ENCODE measurements around the gene WDR64.
"Not testable (repeated sequence)": the region's sequence is repeated elsewhere in the genome, so short reads cannot be mapped to it uniquely, and the experiment has no call there.

WDR64 gene

DNA sequence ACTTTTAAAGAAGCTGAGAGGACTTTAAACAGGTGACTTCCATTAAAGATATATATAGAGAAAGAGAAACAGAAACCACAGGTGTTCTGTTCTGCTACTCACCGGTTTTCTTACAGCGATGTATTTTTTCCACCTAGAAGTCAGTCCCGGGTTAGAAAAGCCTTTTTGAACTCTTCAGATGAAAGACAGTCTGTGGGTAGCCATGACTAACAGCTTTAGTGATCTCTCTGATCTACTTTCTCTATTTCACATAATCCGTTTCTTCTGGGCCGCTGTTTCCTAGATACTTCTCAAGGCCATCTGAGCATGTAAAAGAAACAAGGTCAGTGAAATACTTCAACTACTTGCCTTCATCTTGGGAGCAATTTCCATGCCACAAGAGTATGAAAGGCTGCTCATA lies 25.1 kb downstream of the WDR64 start:
- no peaks in the 10 kb centered on the region for H4K20me1 ChIP-seq (ENCODE audit: insufficient read depth, low read length)
- no peak for TF ChIP-seq EZH2phosphoT487 (IDR thresholded peaks at IDR 0.05; ENCODE audit: low read depth)
- TF ChIP-seq, protein P1, sequence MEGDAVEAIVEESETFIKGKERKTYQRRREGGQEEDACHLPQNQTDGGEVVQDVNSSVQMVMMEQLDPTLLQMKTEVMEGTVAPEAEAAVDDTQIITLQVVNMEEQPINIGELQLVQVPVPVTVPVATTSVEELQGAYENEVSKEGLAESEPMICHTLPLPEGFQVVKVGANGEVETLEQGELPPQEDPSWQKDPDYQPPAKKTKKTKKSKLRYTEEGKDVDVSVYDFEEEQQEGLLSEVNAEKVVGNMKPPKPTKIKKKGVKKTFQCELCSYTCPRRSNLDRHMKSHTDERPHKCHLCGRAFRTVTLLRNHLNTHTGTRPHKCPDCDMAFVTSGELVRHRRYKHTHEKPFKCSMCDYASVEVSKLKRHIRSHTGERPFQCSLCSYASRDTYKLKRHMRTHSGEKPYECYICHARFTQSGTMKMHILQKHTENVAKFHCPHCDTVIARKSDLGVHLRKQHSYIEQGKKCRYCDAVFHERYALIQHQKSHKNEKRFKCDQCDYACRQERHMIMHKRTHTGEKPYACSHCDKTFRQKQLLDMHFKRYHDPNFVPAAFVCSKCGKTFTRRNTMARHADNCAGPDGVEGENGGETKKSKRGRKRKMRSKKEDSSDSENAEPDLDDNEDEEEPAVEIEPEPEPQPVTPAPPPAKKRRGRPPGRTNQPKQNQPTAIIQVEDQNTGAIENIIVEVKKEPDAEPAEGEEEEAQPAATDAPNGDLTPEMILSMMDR (IDR thresholded peaks at IDR 0.05; ENCODE audit: low read depth, low read length), result no peak
- no peaks in the 10 kb centered on the region for H3K79me2 ChIP-seq (ENCODE audit: low read length)
- H3K27ac ChIP-seq (ENCODE audit: low read length), result no peak overlapping the region
- H3K9me3 ChIP-seq (ENCODE audit: insufficient read depth, low read length), result no peaks in the 10 kb centered on the region
- H3K4me1 ChIP-seq (ENCODE audit: low read length), result no peaks in the 10 kb centered on the region
- no peak overlapping the region for H3K9ac ChIP-seq (ENCODE audit: low read length)
- H3K4me3 ChIP-seq (ENCODE audit: low read length), result no peak overlapping the region
- H3K27me3 ChIP-seq (ENCODE audit: low read depth, low read length), result peaks cover 40% of the 10 kb centered on the region
- no peaks in the 10 kb centered on the region for H3K36me3 ChIP-seq (replicated peaks; ENCODE audit: low read depth, low read length)
- peak overlapping the region; percentile 8; the same call in 1 of the 2 replicates for H3K4me2 ChIP-seq (ENCODE audit: low read length)
- no peak overlapping the region for H2AFZ ChIP-seq (ENCODE audit: low read depth, low read length)

DNA sequence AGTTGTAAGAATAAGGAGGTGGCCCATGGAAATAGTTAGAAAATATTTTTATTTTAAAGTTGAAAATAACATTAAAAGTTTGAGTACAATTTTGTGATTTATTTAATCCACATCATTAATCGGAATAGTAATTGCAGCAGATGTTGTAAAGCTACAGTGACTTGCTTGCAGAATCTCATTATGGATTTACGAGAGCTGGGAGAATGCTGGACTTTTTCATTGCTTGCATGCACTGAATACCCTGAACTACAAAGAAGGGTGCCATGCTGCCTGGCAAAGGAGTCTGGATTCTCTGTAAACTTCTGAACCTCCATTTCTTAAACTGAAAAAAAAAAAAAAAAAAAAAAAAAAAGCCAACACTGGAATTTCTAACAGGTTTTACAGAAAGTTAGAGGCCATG lies 26.5 kb downstream of the WDR64 start:
- Histone ChIP-seq H3K79me2 (ENCODE audit: low read length) (no peaks in the 10 kb centered on the region), H4K20me1 (ENCODE audit: insufficient read depth, low read length) (no peaks in the 10 kb centered on the region), H3K9ac (ENCODE audit: low read length) (no peak overlapping the region), H3K4me2 (ENCODE audit: low read length) (no peak overlapping the region), H3K9me3 (ENCODE audit: insufficient read depth, low read length) (no peaks in the 10 kb centered on the region), H3K27me3 (ENCODE audit: low read depth, low read length) (peaks cover 34% of the 10 kb centered on the region), H3K36me3 (replicated peaks; ENCODE audit: low read depth, low read length) (no peaks in the 10 kb centered on the region), H2AFZ (ENCODE audit: low read depth, low read length) (no peak overlapping the region), H3K27ac (ENCODE audit: low read length) (no peak overlapping the region), H3K4me1 (ENCODE audit: low read length) (no peaks in the 10 kb centered on the region), H3K4me3 (ENCODE audit: low read length) (no peak overlapping the region)
- TF ChIP-seq EZH2phosphoT487 (IDR thresholded peaks at IDR 0.05; ENCODE audit: low read depth), result no peak
- TF ChIP-seq, protein P1 (IDR thresholded peaks at IDR 0.05; ENCODE audit: low read depth, low read length), result no peak

- H4K20me1 ChIP-seq (ENCODE audit: insufficient read depth, low read length), result no peaks in the 10 kb centered on the region
- H3K79me2 ChIP-seq (ENCODE audit: low read length), result no peaks in the 10 kb centered on the region
- peaks cover 34% of the 10 kb centered on the region for H3K27me3 ChIP-seq (ENCODE audit: low read depth, low read length)
- H3K9ac ChIP-seq (ENCODE audit: low read length), result no peak overlapping the region
- no peaks in the 10 kb centered on the region for H3K36me3 ChIP-seq (replicated peaks; ENCODE audit: low read depth, low read length)
- no peak overlapping the region for H3K4me3 ChIP-seq (ENCODE audit: low read length)
- no peak overlapping the region for H2AFZ ChIP-seq (ENCODE audit: low read depth, low read length)
- H3K27ac ChIP-seq (ENCODE audit: low read length), result no peak overlapping the region
- H3K9me3 ChIP-seq (ENCODE audit: insufficient read depth, low read length), result no peaks in the 10 kb centered on the region
- TF ChIP-seq, protein P1 (IDR thresholded peaks at IDR 0.05; ENCODE audit: low read depth, low read length), result no peak
- TF ChIP-seq EZH2phosphoT487 (IDR thresholded peaks at IDR 0.05; ENCODE audit: low read depth), result no peak
- no peak overlapping the region for H3K4me2 ChIP-seq (ENCODE audit: low read length)
- H3K4me1 ChIP-seq (ENCODE audit: low read length), result no peaks in the 10 kb centered on the region
Measured at GRCh38 chr1:241679404-241679803, 27.3 kb downstream of the WDR64 start.

DNA sequence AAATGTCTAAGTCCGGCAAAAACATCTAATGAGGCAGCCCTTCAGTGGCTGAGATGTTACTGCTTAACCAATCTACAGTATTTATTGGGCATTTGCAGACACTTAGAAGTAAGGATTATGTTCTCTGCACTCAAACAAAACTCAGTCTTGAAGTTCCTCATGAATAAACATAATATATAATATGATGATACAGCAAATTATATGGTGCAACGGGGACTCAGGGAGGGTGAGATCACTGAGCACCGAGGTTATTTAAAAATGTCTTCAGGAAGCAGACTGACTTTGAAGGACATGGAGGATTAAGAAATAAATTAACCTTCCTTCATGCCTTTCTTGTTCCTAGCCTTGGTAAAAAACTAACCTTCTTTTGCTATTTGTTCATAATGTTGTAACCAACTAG lies 27.9 kb downstream of the WDR64 start:
- H3K36me3 ChIP-seq (replicated peaks; ENCODE audit: low read depth, low read length), result no peaks in the 10 kb centered on the region
- no peak for TF ChIP-seq EZH2phosphoT487 (IDR thresholded peaks at IDR 0.05; ENCODE audit: low read depth)
- TF ChIP-seq, protein P1 (IDR thresholded peaks at IDR 0.05; ENCODE audit: low read depth, low read length), result no peak
- no peaks in the 10 kb centered on the region for H3K79me2 ChIP-seq (ENCODE audit: low read length)
- no peak overlapping the region for H3K27ac ChIP-seq (ENCODE audit: low read length)
- H3K4me3 ChIP-seq (ENCODE audit: low read length), result no peak overlapping the region
- no peak overlapping the region for H3K9ac ChIP-seq (ENCODE audit: low read length)
- no peak overlapping the region for H2AFZ ChIP-seq (ENCODE audit: low read depth, low read length)
- H3K4me2 ChIP-seq (ENCODE audit: low read length), result no peak overlapping the region
- H3K4me1 ChIP-seq (ENCODE audit: low read length), result no peaks in the 10 kb centered on the region
- no peaks in the 10 kb centered on the region for H3K9me3 ChIP-seq (ENCODE audit: insufficient read depth, low read length)
- H3K27me3 ChIP-seq (ENCODE audit: low read depth, low read length), result peaks cover 34% of the 10 kb centered on the region
- no peaks in the 10 kb centered on the region for H4K20me1 ChIP-seq (ENCODE audit: insufficient read depth, low read length)

GRCh38 chr1:241681861-241682448 lies 29.9 kb downstream of the WDR64 start:
- not testable (repeated sequence) for H3K9me3 ChIP-seq (ENCODE audit: insufficient read depth, low read length); H3K27ac ChIP-seq (ENCODE audit: low read length); H3K36me3 ChIP-seq (replicated peaks; ENCODE audit: low read depth, low read length); H3K9ac ChIP-seq (ENCODE audit: low read length); H4K20me1 ChIP-seq (ENCODE audit: insufficient read depth, low read length); H3K79me2 ChIP-seq (ENCODE audit: low read length); H3K4me1 ChIP-seq (ENCODE audit: low read length); H3K4me3 ChIP-seq (ENCODE audit: low read length); H3K4me2 ChIP-seq (ENCODE audit: low read length); H2AFZ ChIP-seq (ENCODE audit: low read depth, low read length)
- peaks cover 18% of the 10 kb centered on the region for H3K27me3 ChIP-seq (ENCODE audit: low read depth, low read length)

Measured in OCI-LY3 (cell line).